ENCODE measurements around the gene MRPL36.

Gene MRPL36

DNA sequence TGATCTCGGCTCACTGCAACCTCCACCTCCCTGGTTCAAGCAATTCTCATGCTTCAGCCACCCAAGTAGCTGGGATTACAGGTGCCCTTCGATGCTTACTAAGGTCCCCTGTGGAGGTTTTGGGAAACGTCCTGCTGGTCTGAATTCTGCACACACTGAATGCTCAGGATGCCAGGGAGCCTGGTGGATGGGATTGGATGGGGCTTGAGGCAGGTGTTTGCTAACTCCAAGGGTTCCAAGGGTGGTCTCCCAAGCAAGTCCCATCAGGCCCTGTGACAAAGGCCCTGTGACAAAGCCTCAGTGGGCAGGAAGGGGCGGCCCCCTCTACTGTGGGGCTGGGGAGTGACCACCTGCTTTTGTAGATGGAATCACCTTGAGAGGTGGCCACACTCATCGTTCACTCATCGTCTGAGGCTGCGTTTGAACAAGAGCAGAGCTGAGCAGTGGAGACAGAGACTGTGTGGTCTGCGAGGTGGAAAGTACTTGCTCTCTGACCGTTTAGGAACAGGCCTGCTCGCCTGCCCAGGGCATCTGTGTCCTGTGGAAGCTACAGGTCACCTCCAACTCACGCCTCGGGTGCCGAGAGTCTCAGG, 40.2 kb downstream of the MRPL36 start:
- DNase-seq (ENCODE audit: low read depth, low spot score), result no peak
- H3K4me3 ChIP-seq (ENCODE audit: low read length), result no peak overlapping the region

DNA sequence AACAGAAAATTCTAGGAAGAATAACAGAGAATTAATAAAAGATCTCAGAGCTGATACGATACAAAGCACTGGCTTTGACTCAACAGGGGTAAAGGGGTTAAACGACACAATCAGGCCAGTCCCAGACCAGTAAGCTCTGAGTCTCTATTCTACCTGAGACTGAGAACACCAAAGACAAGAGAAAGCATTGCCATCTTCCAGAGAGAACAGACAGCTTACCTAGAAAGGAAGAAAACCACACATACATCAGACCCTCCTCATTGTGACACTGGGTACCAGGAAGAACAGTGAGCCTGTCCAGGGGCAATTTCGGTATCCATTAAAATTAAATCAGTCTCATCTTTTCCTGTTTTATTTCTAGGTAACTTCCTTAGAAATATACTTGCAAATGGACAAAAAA, 41.1 kb downstream of the MRPL36 start:
- no peak for DNase-seq (ENCODE audit: low read depth, low spot score)
- H3K4me3 ChIP-seq (ENCODE audit: low read length), result no peak overlapping the region

DNA sequence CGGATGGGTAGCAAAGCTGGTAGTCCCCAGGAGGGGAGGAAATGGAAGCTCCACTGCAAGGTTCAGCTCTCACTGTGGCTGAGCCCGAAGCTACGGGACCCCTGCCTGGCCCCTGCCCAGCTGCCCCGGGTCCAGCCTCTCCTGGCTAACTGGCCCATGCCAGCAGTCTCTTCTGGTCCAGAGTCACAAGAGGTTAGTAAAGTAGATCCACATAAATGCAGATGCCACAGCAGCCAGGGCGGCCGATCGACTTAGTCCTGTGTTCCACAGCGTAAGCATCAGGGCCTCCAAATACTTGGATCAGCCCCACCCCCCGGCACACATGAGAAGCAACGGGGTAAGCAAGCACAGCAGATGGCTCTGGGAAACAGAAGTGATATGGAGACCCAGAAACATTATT, 42.1 kb downstream of the MRPL36 start:
- no peak overlapping the region for H3K4me3 ChIP-seq (ENCODE audit: low read length)
- no peak for DNase-seq (ENCODE audit: low read depth, low spot score)

DNA sequence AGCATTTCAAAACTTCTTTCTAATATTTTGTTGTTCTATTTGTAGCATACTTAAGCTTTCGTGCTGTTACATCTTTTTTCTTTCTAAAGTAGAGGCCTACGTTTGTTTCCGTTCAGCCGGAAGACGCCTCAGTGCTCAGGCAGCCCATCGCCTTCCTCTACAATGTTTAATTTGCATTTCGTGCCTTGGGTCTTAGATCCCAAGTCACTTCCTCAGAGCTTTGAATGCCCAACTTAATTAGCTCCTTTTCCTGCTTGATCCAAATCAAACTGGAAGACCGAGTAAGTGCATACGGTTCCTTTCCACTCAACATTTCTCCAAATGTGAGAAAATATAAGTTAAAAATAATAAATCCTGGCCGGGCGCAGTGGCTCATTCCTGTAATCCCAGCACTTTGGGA, 43.2 kb downstream of the MRPL36 start:
- DNase-seq (ENCODE audit: low read depth, low spot score), result no peak
- no peak overlapping the region for H3K4me3 ChIP-seq (ENCODE audit: low read length)

DNA sequence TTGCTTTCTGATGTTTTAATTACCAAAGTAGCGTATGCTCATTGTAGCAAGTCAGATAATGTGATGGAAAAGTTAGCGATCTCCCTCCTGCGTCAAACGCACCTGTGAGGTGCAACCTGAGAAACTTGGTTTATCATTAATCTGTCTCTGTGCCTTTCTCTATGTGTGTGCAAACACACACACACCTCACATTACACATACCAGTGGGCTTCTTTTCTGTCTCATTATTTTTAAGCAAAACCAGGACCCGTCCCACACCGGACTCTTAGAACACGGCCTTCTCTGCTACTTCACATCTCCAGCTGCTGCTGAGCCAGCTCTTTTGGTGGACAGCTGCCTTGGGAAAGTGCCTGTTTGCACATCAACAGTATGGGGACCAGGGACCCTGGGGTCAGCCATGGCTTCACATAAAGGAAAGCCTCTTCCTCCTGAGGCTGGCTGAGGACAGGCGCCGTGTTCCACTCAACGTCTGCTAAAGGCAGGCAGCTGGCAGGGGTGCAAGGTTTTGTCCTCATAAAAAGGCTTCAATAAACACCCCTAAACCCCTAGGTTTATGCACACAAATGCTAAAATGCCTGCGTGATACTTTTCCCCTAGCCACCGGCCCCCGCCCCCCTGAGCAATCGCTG, 44.2 kb downstream of the MRPL36 start:
- no peak for DNase-seq (ENCODE audit: low read depth, low spot score)
- H3K4me3 ChIP-seq (ENCODE audit: low read length), result no peak overlapping the region

DNA sequence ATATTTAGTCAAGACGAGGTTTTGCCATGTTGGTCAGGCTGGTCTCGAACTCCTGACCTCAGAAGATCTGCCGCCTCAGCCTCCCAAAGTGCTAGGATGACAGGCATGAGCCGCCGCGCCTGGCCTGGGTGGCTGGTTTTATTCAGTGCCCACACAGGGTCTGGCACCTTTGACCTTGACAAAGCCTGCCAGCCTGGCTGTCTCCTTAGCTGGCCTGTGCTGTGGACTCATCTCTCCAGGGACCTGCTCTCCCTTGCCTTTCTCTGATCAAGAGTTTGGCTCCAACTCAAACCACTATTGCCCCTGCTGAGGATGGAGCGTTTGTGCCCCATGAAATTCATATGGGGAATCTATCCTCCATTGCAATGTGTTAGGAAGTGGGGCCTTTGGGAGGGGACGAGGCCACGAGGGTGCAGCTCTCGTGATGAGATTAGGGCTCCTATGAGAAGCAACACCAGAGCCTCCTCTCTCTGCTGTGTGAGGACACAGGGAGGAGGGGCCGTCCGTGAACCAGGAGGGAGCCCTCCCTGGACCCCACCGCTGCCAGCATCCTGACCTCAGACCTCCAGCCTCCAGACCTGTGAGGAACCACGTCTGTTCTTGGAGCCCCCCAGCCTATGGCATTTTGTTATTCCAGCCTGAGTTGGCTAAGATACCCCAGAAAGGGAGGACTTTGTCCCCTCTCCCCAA, 45.0 kb downstream of the MRPL36 start:
- no peak overlapping the region for H3K4me3 ChIP-seq (ENCODE audit: low read length)
- DNase-seq (ENCODE audit: low read depth, low spot score), result no peak

DNA sequence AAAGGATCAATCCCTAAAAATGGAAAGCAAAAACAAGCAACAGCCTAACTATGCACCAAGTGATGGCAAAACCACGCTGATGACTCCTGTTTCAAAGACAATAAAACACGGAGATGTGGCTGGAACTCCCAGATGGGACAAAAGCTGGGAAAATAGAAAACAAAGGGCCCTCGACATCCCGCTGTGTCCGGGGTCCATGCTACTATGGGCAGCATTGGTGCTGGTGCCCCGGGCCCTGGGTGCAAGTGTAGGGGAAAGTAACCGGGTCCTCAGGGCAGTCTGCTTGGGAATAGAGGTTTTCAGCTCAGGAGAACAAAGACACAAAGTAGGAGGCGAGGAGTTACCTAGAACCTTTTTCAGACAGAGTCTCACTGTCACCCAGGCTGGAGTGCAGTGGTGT, 46.1 kb downstream of the MRPL36 start:
- no peak overlapping the region for H3K4me3 ChIP-seq (ENCODE audit: low read length)
- no peak for DNase-seq (ENCODE audit: low read depth, low spot score)

DNA sequence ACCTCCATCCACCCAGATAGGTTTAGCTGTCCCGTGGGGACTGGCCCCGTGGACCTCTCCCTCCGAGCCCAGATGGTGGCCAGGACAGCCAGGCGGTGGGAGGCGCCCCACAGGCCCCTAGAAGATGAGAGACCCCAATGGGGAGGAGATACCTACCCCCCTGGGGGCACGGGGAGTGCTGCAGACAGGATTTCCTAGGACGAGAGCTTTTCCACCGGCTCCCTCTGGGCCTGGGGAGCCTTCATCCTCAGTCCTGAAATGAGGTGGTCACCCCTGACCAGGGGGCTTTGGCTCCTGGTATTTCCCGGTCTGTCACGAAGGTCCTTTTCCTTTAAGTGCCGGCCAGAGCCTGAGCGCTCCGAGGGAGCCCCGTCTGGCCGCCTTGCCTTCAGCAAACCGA, 46.8 kb downstream of the MRPL36 start:
- no peak for DNase-seq (ENCODE audit: low read depth, low spot score)
- no peak overlapping the region for H3K4me3 ChIP-seq (ENCODE audit: low read length)

DNA sequence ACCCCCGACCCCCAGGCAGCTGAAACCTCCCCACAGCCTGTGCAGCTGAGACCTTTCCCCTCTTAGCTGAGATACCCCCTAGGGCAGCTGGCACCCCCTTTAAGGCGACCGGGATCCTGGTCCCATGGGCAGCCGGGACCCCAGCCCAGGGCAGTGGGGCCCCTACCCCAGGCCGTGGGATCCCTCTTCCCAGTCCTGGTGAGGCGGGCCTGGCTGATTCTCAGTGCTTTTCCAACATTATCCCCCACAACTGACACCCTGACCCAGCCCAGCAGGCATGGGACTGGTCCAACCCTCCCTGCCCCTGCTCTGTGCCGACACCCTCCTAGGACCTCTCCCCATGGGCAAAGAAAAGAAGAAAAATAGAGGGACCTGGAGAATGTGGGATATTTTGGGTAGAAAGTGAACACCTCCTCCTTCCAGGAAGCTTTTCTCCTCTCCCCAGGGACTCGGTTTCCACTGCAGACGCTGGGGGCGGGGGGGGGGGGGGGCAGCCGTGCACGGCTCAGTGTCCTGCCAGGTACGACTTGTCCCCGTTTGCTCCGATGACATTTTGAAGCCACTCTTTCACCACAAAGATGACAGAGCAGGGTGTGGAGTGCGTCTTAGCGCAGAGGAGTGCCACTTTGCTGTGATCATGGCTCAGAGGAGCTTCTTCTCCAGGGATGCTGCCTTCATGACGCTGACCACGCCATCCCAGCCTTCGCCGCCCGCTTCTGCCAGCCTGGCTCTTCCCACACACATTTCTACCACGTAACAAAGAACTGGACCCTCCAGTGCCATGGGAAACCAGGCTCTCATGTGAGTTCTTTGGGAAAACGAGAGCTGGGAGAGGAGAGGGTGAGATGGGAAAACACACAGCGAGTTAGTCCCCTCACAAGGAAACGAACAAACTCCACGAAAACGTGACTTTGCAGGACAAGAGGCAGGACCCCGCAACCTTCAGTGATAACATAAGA, 47.5 kb downstream of the MRPL36 start:
- no peak overlapping the region for H3K4me3 ChIP-seq (ENCODE audit: low read length)
- DNase-seq (ENCODE audit: low read depth, low spot score), result no peak

DNA sequence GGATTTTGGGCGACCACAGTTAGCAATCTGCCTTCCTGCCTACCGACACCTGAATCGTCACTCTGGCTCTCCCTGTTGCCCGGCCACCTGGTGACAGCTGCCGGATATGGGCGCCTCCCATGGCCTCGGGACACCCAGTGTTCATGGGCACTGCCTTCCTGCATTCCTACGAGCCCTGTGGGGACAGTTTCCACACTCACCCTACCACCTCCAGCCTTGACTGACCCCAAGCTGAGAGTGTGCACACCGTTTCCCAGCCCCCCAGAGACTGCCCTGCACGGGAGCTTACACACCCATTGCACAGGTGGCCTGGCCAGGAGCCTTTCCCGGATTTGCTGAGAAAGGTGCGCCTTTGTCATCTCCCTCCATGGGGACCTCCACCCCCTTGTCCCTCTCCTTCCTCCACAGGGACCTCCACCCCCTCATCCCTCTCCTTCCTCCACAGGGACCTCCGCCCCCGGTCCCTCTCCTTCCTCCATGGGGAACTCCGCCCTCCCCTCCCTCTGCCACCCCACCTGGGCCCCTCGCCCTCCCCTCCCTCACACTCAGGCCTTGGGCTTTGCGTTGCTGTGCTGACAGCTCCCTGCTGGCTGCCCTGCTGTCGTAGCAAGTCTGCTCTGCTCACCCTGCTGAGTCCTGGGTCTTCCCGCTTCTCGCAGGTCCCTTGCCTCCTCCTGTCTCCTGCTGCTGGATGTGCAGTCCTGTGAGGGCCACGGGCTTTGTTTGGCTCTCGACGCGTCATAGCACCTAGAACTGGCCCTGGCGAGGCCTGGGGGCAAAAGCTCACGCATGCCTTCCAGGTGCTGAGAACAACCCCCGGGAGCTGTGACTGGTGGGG, 48.4 kb downstream of the MRPL36 start:
- no peak for DNase-seq (ENCODE audit: low read depth, low spot score)
- no peak overlapping the region for H3K4me3 ChIP-seq (ENCODE audit: low read length)

DNA sequence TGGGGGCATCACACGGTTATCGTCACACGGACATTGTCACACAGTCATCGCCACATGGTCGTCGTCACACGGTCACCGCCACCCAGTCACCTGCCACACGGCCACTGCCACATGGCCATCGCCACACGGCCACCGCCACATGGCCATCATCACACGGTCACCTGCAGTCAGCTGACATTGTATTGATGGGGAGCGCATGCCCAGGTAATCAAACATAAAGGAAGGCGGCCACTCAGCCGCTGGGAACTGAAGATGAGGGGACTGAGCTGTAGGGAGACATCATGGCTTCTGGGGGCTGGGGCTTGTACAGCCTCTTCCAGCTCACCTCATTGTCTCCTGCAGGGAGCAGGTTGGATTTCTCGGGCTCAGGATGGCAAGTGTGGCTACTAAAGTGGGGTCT, 49.2 kb downstream of the MRPL36 start:
- no peak for DNase-seq (ENCODE audit: low read depth, low spot score)
- no peak overlapping the region for H3K4me3 ChIP-seq (ENCODE audit: low read length)

DNA sequence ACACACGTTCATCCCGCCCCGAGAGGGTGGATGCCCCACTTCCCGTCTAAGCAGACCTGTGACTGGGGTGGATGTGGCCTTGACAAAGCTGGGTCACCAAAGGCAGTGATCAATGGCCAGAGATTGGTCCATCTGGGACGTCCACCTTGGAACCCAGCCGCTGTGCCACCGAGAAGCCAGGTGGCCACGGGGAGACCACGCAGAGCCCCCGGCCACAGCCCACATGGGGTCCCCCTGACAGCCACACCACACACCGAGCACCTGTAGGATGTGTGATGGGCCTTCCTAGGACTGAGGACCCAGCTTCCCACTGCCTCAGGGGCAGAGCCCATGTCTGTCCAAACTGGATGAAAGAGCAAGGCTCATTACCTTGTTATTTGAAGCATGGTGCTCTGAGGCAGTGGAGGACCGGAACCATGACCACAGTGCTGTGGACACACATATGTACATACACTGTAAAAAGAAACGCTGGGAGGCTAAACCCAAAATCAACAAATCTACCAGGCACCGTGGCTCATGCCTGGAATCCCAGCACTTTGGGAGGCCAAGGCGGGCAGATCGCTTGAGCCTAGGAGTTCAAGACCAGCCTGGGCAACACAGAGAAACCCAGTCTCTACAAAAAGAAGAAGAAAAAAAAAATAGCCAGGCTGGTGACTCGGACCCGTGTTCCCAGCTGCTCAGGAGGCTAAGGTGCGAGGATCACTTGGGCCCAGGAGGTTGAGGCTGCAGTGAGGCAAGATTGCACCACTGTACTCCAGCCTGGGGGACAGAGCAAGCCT, 50.1 kb downstream of the MRPL36 start:
- no peak overlapping the region for H3K4me3 ChIP-seq (ENCODE audit: low read length)
- no peak for DNase-seq (ENCODE audit: low read depth, low spot score)

DNA sequence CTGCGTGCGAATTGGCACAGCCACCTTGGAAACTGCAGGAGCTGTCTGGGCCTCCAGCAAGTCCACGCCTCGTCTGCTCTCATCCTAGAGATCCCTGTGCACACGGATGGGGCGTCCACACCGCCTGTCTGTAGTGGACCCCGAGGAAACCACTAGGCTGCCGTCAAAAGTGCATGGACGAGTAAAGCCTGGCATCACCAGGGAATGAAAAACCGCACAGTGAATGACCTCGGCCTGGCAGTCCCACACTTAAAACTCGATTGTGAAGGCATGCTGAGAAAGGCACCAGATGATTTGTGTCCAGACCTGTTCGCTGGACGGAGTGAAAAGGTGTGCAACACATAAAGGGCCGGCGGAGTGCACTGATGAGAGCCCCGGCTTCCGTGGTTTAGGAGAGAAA, 50.8 kb downstream of the MRPL36 start:
- no peak for DNase-seq (ENCODE audit: low read depth, low spot score)
- no peak overlapping the region for H3K4me3 ChIP-seq (ENCODE audit: low read length)

Data from Jurkat, Clone E6-1 (cell line).